Smooth muscle cell (in vitro differentiated cells): Measurements from ENCODE around the gene TAF11. TPM values are rescaled to one million over a fixed set of nuclear protein-coding genes. Genes with fewer than 3 reads are reported as not detected.
"Not testable (repeated sequence)": the region's sequence is repeated elsewhere in the genome, so short reads cannot be mapped to it uniquely, and the experiment has no call there.

Experiments
- DNase-seq: peaks from one replicate; lab custom pipeline; 2025; ENCODE audit not compliant: unreplicated experiment; lab: John Stamatoyannopoulos, UW
- H2AFZ ChIP-seq: fragments of 200-600 bp; sonication (generic); 2 replicates; pipeline ENCODE4 v1.6.0; 2016; ENCODE audit warnings: antibody characterized with exemption, low read depth, mild to moderate bottlenecking
- H3F3A ChIP-seq: fragments of 200-600 bp; sonication (generic); 2 replicates; pipeline ENCODE4 v1.6.0; 2017; ENCODE audit warnings: antibody characterized with exemption, low read depth
- H3K27ac ChIP-seq: fragments of 200-600 bp; sonication (generic); 2 replicates; pipeline ENCODE4 v1.5.1; 2016; ENCODE audit warnings: low read depth, mild to moderate bottlenecking
- H3K27me3 ChIP-seq: fragments of 200-600 bp; sonication (generic); 2 replicates; pipeline ENCODE4 v1.6.1; 2016; ENCODE audit warnings: low read depth, mild to moderate bottlenecking
- H3K36me3 ChIP-seq: fragments of 200-600 bp; sonication (generic); 2 replicates; pipeline ENCODE4 v1.5.1; 2016; ENCODE audit warnings: low read depth
- H3K4me1 ChIP-seq: fragments of 200-600 bp; sonication (generic); 2 replicates; pipeline ENCODE4 v1.5.1; 2016; ENCODE audit warnings: low read depth
- H3K4me2 ChIP-seq: fragments of 200-600 bp; sonication (generic); 2 replicates; pipeline ENCODE4 v1.6.0; 2016; ENCODE audit warnings: mild to moderate bottlenecking
- H3K4me3 ChIP-seq: fragments of 200-600 bp; sonication (generic); 2 replicates; pipeline ENCODE4 v1.5.1; 2016; ENCODE audit warnings: mild to moderate bottlenecking
- H3K79me2 ChIP-seq: fragments of 200-600 bp; sonication (generic); 2 replicates; pipeline ENCODE4 v1.6.0; 2016; ENCODE audit warnings: low read depth, mild to moderate bottlenecking
- H3K9ac ChIP-seq: fragments of 200-600 bp; sonication (generic); 2 replicates; pipeline ENCODE4 v1.6.0; 2016; ENCODE audit warnings: low read depth
- H3K9me3 ChIP-seq: fragments of 200-600 bp; sonication (generic); replicated peaks from 2 replicates; pipeline ENCODE4 v1.5.1; 2016; ENCODE audit warnings: low read depth
- H4K20me1 ChIP-seq: fragments of 200-600 bp; sonication (generic); 2 replicates; pipeline ENCODE4 v1.6.0; 2016; ENCODE audit warnings: low read depth
- WGBS: methylation state at CpG from one replicate; pipeline ENCODE4 v1.1.7; 2016; ENCODE audit warnings: low lambda C conversion rate; 5-methylcytosine and 5-hydroxymethylcytosine counted together
- polyA plus RNA-seq: library from polyadenylated mRNA; unstranded; fragments of >200 nt; fragmentation: Nextera tagmentation; extraction: Ambion mirVana; gene quantifications from 2 replicates; pipeline ENCODE4 v1.2.1, GENCODE V29; 2016
- total RNA-seq: library from RNA; depleted of rRNA; stranded (reverse); fragments of >200 nt; gene quantifications from 2 replicates; pipeline ENCODE4 v1.2.3, GENCODE V29; 2014
- TF ChIP-seq, protein P1 (sequence below): fragments of 200-600 bp; sonication (generic); IDR thresholded peaks from 2 replicates; pipeline ENCODE4 v1.5.1; 2017; ENCODE audit warnings: borderline replicate concordance, mild to moderate bottlenecking, antibody characterized with exemption; ENCODE audit not compliant: insufficient read depth, poor library complexity, severe bottlenecking

Gene TAF11, protein sequence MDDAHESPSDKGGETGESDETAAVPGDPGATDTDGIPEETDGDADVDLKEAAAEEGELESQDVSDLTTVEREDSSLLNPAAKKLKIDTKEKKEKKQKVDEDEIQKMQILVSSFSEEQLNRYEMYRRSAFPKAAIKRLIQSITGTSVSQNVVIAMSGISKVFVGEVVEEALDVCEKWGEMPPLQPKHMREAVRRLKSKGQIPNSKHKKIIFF
- 17.2 and 22.8 TPM in 2 replicates for total RNA-seq
- polyA plus RNA-seq = 35.3 and 36.6 TPM in 2 replicates

DNA sequence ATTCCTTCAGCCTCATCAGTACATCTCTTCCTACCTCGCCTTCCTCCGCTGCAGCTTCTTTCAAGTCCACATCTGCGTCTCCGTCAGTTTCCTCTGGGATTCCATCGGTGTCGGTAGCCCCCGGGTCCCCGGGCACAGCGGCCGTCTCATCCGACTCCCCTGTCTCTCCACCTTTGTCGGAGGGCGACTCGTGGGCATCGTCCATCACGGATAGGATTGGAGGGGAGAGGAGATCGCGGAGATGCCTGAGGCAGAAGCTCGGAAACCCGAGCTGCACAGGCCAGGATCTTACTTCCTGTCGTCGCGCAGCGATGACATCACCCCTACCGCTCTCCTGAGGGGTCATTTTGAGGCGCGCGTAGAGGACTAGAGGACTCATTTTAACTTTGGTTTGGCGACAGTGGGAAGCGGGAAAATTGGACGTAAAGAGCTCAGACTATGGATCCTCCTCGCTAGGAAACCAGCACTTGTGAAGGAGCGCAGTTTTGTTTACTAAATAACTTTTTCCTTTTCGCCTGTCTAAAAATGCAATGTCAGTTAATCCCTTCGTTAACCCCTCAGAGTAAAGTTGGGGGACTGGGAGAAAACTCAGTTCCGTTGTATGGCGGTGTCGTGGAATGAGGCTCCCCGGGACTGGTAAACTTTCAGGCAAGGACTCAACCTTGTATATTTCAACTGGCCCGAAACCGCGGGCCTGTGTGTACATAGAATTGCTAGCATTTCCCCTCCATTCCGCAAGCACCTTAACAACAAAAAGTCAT lies at the start of gene TAF11:
TSS of gene TAF11 (minus strand) at position 290 of the 761 bp plus-strand sequence. CDS start at position 205, 85 bp downstream.
- H3K36me3 ChIP-seq = no peaks in the 10 kb centered on the region
- no peaks in the 10 kb centered on the region for H3K27me3 ChIP-seq
- H3K4me2 ChIP-seq = peak within 1 kb of the TSS; percentile 96
- no peaks in the 10 kb centered on the region for H3K9me3 ChIP-seq
- DNase-seq = peak; percentile 63
- H3K4me3 ChIP-seq = peak within 1 kb of the TSS; percentile 82
- no peaks in the 10 kb centered on the region for H3F3A ChIP-seq
- H3K79me2 ChIP-seq = peaks cover 78% of the 10 kb centered on the region
- H3K9ac ChIP-seq = peak within 1 kb of the TSS; percentile 88
- H2AFZ ChIP-seq = peak within 1 kb of the TSS; percentile 91
- H3K4me1 ChIP-seq = peaks cover 19% of the 10 kb centered on the region
- H4K20me1 ChIP-seq = peaks cover 38% of the 10 kb centered on the region
- WGBS = under 1% methylated on average over 43 of the region's 43 CpGs
- H3K27ac ChIP-seq = peak within 1 kb of the TSS; percentile 77
- TF ChIP-seq, protein P1, sequence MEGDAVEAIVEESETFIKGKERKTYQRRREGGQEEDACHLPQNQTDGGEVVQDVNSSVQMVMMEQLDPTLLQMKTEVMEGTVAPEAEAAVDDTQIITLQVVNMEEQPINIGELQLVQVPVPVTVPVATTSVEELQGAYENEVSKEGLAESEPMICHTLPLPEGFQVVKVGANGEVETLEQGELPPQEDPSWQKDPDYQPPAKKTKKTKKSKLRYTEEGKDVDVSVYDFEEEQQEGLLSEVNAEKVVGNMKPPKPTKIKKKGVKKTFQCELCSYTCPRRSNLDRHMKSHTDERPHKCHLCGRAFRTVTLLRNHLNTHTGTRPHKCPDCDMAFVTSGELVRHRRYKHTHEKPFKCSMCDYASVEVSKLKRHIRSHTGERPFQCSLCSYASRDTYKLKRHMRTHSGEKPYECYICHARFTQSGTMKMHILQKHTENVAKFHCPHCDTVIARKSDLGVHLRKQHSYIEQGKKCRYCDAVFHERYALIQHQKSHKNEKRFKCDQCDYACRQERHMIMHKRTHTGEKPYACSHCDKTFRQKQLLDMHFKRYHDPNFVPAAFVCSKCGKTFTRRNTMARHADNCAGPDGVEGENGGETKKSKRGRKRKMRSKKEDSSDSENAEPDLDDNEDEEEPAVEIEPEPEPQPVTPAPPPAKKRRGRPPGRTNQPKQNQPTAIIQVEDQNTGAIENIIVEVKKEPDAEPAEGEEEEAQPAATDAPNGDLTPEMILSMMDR = no peak

DNA sequence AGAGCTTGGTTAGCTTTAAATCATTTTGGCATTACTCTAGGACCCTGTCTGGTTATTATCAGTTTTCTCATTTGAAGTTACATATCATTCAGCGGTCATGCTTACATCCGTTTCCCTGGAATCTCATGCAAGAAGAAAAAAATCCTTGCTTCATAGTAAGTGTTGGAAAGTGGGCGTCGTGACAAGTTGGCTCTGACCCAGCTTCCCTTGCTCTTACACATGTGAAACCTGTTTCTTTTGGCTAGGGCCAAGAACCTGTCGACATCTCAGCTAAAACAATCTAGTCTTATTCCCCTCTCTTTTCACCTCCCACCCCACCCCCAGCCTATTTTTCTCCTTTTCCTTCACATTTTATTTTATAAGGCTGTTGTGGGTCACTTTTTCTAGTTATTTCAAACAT lies 46.7 kb upstream of the TAF11 start:
- Histone ChIP-seq H2AFZ (no peak overlapping the region), H3K27me3 (no peaks in the 10 kb centered on the region), H3K27ac (no peak overlapping the region), H3K4me1 (no peaks in the 10 kb centered on the region), H3K9me3 (no peaks in the 10 kb centered on the region), H4K20me1 (peaks cover 78% of the 10 kb centered on the region), H3K79me2 (peaks cover 15% of the 10 kb centered on the region), H3K9ac (no peak overlapping the region), H3K4me2 (no peak overlapping the region), H3K4me3 (no peak overlapping the region), H3K36me3 (no peaks in the 10 kb centered on the region), H3F3A (peaks cover 5% of the 10 kb centered on the region)
- TF ChIP-seq, protein P1 = no peak
- no peak for DNase-seq
- 89% methylated on average over 5 of the region's 5 CpGs for WGBS

DNA sequence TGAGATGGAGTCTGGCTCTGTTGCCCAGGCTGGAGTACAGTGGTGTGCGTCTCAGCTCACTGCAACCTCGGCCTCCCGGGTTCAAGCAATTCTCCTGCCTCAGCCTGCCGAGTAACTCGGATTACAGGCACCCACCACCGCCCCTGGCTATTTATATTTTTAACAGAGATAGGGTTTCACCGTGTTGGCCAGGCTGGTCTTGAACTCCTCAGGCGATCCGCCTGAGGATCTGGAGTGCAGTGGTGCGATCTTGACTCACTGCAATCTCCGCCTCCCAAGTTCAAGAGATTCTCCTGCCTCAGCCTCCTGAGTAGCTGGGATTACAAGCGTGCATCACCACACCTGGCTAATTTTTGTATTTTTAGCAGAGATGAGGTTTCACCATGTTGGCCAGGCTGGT lies 44.4 kb upstream of the TAF11 start:
- H3K4me3 ChIP-seq, H3K27me3 ChIP-seq, H3K9me3 ChIP-seq, H3K9ac ChIP-seq, H3K27ac ChIP-seq, H3F3A ChIP-seq, DNase-seq, H2AFZ ChIP-seq, H3K4me1 ChIP-seq, H3K36me3 ChIP-seq, H3K4me2 ChIP-seq: not testable (repeated sequence)
- 96% methylated on average over 12 of the region's 12 CpGs for WGBS
- Histone ChIP-seq H3K79me2 (peaks cover 15% of the 10 kb centered on the region), H4K20me1 (peaks cover 81% of the 10 kb centered on the region)

DNA sequence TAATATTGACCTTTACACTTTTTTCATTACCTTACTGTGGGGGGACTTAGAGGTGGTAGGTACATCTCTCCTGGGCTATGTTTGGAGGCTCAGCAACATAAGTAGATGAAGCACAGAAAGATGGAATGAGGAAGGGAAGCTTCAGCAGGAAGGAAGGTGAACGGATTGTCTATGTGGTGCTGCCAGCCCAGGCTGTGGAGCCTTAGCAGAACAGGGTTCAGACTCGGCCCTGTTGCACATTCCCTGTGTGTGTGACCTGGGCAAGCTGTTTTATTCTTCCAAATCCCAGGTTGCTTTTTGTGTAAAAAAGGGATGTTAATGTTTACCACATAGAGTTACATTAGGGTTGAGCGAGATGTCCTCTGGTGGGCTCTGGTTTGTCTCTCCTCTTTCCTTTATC lies 42.4 kb upstream of the TAF11 start:
- Histone ChIP-seq H2AFZ (no peak overlapping the region), H3K79me2 (peaks cover 15% of the 10 kb centered on the region), H3K4me3 (no peak overlapping the region), H3F3A (no peaks in the 10 kb centered on the region), H3K36me3 (no peaks in the 10 kb centered on the region), H3K27ac (no peak overlapping the region), H3K4me2 (no peak overlapping the region), H4K20me1 (peaks cover 87% of the 10 kb centered on the region), H3K4me1 (peaks cover 23% of the 10 kb centered on the region), H3K27me3 (no peaks in the 10 kb centered on the region), H3K9me3 (no peaks in the 10 kb centered on the region), H3K9ac (no peak overlapping the region)
- DNase-seq = no peak
- 88% methylated on average over 3 of the region's 3 CpGs for WGBS
- TF ChIP-seq, protein P1 = no peak
